Stimulated activated effector memory CD8-positive, alpha-beta T cell treated with anti-CD3 and anti-CD28 coated beads, Interleukin-12 subunit alpha, Interleukin-12 subunit beta, amount 100 ng/mL, for 72 hours (primary cell): ENCODE results near the gene RSPH1.

Experiments used
- ATAC-seq: fragments of 150-1000 bp; cut with Tn5 transposase; 2 replicates; pipeline ENCODE4 v1.10.0; 2021
- DNase-seq, 2 donors: peaks; one replicate each; pipeline ENCODE4 v3.0.0; 2021 to 2022; ENCODE audit warnings: low spot score in 2 of 2
- H3K27ac Mint-ChIP-seq: one replicate; pipeline ENCODE4 v1.8.0; 2022; ENCODE audit warnings: mild to moderate bottlenecking, mixed read lengths
- H3K36me3 Mint-ChIP-seq: one replicate; pipeline ENCODE4 v1.8.0; 2022; ENCODE audit warnings: mild to moderate bottlenecking, mixed read lengths
- H3K4me1 Mint-ChIP-seq: one replicate; pipeline ENCODE4 v1.8.0; 2022; ENCODE audit warnings: mixed read lengths
- H3K4me3 Mint-ChIP-seq: one replicate; pipeline ENCODE4 v1.8.0; 2022; ENCODE audit warnings: mild to moderate bottlenecking, mixed read lengths
- H3K9me3 Mint-ChIP-seq: one replicate; pipeline ENCODE4 v1.8.0; 2022; ENCODE audit warnings: mixed read lengths

RSPH1 gene

DNA sequence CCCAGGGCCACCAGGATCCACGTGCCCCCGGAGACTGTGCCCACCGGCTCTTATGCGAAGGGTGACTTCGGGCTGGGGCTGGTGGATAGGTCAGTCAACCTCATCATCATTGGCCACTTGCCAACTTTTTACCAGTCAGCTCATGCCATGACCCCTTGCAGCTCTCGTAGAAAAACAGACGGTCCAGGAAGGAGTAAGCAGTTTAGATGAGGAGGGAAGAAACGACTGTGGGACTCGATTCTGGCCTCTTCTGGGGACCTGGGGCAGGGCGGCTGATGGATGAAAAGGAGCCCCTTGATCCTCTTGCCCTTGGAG is 51.3 kb downstream of the RSPH1 start:
- H3K4me3 Mint-ChIP-seq = no peak overlapping the region
- peaks cover 67% of the 10 kb centered on the region for H3K36me3 Mint-ChIP-seq
- peaks cover 72% of the 10 kb centered on the region for H3K4me1 Mint-ChIP-seq
- H3K27ac Mint-ChIP-seq = peak overlapping the region; percentile 40
- DNase-seq = no peak
- ATAC-seq = no peak
- peaks cover 3% of the 10 kb centered on the region for H3K9me3 Mint-ChIP-seq

DNA sequence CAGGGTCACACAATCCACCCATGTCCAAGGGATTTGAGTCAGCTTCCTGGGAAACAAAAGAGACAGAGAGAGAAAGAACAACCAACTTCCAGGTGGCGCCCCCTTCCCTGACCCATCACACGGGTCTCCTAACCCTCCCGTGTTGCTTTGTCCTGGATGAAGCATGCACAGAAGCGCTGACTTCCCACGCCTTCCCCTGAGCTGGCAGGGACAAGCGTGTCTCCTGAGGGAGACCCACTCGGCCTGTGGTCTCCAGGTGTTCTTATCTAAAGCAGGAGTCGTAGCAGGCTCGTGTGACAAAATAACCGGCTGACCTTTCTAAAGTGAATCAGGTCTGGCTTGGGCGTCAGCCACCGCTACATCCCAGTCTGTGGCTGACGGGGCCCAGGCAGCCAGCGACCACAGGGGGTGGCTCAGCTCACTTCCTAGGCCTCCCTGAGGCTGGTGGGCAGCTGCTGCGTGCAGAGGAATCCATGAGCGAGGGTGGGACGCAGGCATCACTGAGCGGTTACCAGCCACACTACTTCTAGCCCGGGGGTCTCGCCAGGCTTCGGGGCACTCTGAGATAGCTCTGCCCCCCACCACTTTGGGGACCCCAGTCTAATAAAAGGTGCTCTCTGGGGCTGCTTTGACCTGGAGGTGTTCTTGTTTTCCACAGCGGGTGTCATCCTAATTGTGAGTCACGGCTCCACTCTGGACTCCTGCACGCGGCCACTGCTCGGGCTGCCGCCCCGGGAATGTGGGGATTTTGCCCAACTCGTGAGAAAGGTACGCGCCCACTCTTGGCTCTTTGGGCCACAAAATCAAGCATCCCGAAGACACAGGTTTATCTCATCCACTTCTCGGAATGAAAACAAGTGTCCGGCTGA is 51.9 kb downstream of the RSPH1 start:
- DNase-seq = no peak
- H3K4me1 Mint-ChIP-seq = peaks cover 72% of the 10 kb centered on the region
- H3K36me3 Mint-ChIP-seq = peaks cover 73% of the 10 kb centered on the region
- peak overlapping the region; percentile 76 for H3K27ac Mint-ChIP-seq
- H3K4me3 Mint-ChIP-seq = no peak overlapping the region
- H3K9me3 Mint-ChIP-seq = peaks cover 4% of the 10 kb centered on the region
- ATAC-seq = no peak

DNA sequence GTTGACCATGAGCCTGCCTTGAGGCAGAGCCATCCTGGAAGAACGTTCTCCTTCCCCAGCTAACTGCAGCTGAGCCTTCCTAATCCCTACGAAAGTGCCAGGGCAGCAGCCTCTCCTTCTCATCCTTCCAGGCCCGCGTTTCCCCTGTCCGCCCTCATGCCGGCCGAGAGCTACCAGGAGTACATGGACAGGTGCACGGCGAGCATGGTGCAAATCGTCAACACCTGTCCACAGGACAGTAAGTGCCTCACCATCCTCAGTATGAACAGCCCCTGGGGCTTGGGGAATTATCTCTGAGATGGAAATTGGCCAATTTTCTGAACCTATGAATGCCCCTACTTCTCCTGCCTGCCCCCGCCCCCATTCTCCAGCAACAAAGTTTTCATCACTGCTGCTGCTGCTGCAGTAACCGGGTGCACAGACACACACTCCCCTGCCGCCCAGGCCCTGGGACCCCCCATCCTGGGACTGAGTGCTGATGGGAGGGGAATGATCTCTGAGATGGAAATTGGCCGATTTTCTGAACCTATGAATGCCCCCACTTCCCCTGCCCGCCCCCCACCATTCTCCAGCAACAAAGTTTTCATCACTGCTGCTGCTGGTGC is 52.7 kb downstream of the RSPH1 start:
- Mint-ChIP-seq H3K4me3 (no peak overlapping the region), H3K27ac (peak overlapping the region; percentile 76)

DNA sequence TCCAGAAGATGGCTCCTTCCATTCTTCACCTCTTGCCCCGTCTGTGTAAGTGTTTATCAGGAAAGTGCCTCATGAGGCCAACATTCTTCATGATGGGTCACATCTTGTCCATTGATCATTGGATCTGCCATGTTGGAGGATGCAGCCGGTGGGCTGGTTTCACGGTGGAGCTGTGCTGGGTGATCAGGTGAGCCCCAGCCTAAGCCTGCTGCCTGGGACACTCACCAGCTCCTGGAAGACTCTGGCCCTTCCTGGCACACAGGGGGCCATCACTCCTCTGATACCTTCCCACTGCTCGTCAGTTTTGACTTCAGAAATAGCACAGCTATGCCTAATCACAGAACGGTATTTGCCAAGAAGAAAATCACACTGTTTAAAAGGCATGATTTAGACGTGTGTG is 54.1 kb downstream of the RSPH1 start:
- H3K4me1 Mint-ChIP-seq = peaks cover 72% of the 10 kb centered on the region
- ATAC-seq = no peak
- H3K9me3 Mint-ChIP-seq = peaks cover 4% of the 10 kb centered on the region
- H3K36me3 Mint-ChIP-seq = peaks cover 87% of the 10 kb centered on the region
- H3K27ac Mint-ChIP-seq = no peak overlapping the region
- DNase-seq = no peak
- no peak overlapping the region for H3K4me3 Mint-ChIP-seq

More for the DNA sequence above, 52.7 kb downstream of the RSPH1 start:
- peaks cover 81% of the 10 kb centered on the region for H3K36me3 Mint-ChIP-seq
- ATAC-seq = no peak
- DNase-seq = no peak
- peaks cover 4% of the 10 kb centered on the region for H3K9me3 Mint-ChIP-seq
- H3K4me1 Mint-ChIP-seq = peaks cover 72% of the 10 kb centered on the region

GRCh38 chr21:42440187-42440792 is 55.7 kb downstream of the RSPH1 start:
- Mint-ChIP-seq H3K4me1 (peaks cover 66% of the 10 kb centered on the region), H3K9me3 (peaks cover 7% of the 10 kb centered on the region), H3K36me3 (peaks cover 85% of the 10 kb centered on the region), H3K27ac (peak overlapping the region; percentile 95), H3K4me3 (peak overlapping the region; percentile 55)
- ATAC-seq = peak; percentile 86
- DNase-seq = peak; percentile 34 to 73

DNA sequence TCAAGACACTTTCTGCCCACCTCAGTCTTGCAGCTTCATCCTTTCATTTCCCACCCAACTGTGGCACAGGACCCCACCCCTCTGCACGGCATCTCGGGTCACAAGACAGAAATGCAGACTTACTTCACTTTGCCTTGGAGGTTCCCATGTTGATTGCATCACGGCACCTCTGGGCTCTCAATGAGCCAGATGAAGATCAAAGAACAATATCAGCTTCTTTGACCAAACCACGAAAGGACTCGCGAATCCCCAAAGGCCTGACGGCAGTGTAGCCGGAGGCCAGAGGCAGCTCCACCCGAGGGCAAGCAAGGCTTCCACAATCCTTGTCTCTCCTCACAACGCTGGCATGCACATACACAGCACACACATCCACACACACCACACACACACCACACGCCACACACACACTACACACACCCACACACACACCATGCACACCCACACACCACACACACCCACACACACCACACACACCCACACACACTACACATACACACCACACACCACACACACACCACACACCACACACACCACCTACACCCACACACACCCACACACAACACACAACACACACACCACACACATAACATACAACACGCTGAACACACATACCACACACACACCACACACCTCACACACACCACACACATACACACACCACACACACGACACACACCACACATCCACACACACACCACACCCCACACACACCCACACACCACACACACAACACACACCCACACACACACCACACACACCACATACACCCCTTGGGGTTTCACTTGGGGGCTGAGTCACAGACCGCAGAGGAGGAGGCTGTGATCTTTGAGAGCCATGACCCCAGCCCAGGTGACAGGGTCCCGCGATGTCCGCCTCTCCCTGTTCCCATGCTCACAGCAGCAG is 56.5 kb downstream of the RSPH1 start:
- peak; percentile 44 to 80 for DNase-seq
- Mint-ChIP-seq H3K4me3 (peak overlapping the region; percentile 55), H3K27ac (peak overlapping the region; percentile 95), H3K36me3 (peaks cover 88% of the 10 kb centered on the region), H3K4me1 (peaks cover 74% of the 10 kb centered on the region), H3K9me3 (peaks cover 8% of the 10 kb centered on the region)
- peak; percentile 86 for ATAC-seq

GRCh38 chr21:42438316-42439205 is 57.5 kb downstream of the RSPH1 start:
- ATAC-seq = no peak
- Mint-ChIP-seq H3K36me3 (peaks cover 90% of the 10 kb centered on the region), H3K27ac (peak overlapping the region; percentile 95), H3K4me3 (peak overlapping the region; percentile 7), H3K9me3 (peaks cover 8% of the 10 kb centered on the region), H3K4me1 (peaks cover 80% of the 10 kb centered on the region)
- DNase-seq = no peak

DNA sequence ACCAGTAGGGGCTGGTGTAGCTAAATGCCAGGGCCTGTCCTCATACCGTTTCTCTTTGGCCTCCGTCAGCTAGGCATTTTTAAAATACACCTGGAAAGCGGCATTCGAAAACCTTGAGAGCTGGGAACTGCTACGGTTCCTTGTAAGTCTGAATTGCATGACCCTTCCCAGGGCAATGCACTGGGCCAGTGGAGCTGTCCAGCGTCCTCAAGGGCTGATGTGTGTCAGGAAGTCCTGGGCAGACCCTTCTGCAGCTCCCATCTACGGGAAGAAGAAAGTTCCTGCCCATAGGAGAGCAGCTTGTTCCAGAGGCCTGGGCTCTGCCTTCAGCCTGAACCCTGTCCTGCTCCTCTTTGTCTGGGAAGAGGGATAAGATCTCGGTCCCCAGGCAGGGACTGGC is 58.2 kb downstream of the RSPH1 start:
- no peak for ATAC-seq

GRCh38 chr21:42436914-42437313 is 59.1 kb downstream of the RSPH1 start:
- no peak for DNase-seq
- peaks cover 90% of the 10 kb centered on the region for H3K36me3 Mint-ChIP-seq
- H3K4me1 Mint-ChIP-seq = peaks cover 82% of the 10 kb centered on the region
- H3K27ac Mint-ChIP-seq = no peak overlapping the region
- H3K4me3 Mint-ChIP-seq = no peak overlapping the region
- no peak for ATAC-seq
- H3K9me3 Mint-ChIP-seq = peaks cover 8% of the 10 kb centered on the region

More for the DNA sequence above, 58.2 kb downstream of the RSPH1 start:
- Mint-ChIP-seq H3K36me3 (peaks cover 90% of the 10 kb centered on the region), H3K4me3 (no peak overlapping the region), H3K9me3 (peaks cover 8% of the 10 kb centered on the region), H3K27ac (peak overlapping the region; percentile 95), H3K4me1 (peaks cover 85% of the 10 kb centered on the region)
- DNase-seq = no peak

- Mint-ChIP-seq H3K9me3 (peaks cover 8% of the 10 kb centered on the region), H3K36me3 (peaks cover 92% of the 10 kb centered on the region), H3K4me1 (peaks cover 74% of the 10 kb centered on the region), H3K4me3 (no peak overlapping the region), H3K27ac (no peak overlapping the region)
- DNase-seq = no peak
- no peak for ATAC-seq
Measured at GRCh38 chr21:42435833-42436232, 60.2 kb downstream of the RSPH1 start.

DNA sequence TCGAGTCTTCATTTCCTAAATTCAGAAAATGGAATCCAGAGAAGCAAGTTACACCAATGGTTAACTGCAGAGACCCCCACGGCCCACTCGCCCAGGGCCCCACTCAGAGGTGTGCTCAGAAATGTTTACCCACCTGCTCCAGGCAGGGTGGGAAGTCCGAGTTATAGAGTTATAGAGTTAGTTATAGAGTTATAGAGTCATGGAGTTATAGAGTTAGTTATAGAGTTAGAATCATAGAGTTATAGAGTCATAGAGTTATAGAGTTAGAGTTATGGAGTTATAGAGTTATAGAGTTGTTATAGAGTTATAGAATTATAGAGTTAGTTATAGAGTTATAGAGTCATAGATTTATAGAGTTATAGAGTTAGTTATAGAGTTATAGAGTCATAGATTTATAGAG is 60.6 kb downstream of the RSPH1 start:
- Mint-ChIP-seq H3K4me3 (no peak overlapping the region), H3K27ac (no peak overlapping the region), H3K4me1 (peaks cover 70% of the 10 kb centered on the region), H3K9me3 (peaks cover 8% of the 10 kb centered on the region), H3K36me3 (peaks cover 89% of the 10 kb centered on the region)
- ATAC-seq (no peak), DNase-seq (no peak)

DNA sequence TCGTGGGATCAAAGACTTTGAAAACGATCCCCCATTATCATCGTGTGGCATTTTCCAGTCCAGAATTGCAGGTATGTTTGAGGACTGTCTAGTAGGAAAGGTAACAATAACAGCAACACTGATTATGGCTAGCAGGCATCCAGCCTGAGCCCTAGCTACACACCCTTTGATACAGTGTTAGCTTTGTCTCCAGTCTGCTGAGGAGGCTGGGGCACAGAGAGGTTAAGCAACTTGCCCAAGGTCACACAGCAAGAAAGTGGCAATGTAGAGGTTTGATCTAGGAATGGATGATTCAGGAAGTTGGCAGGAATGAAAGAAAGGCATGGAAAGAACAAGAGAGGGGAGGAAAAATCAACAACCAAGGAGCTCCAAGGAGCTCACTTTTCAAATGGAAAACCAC is 61.1 kb downstream of the RSPH1 start:
- Mint-ChIP-seq H3K9me3 (peaks cover 7% of the 10 kb centered on the region), H3K4me1 (peaks cover 65% of the 10 kb centered on the region), H3K27ac (peak overlapping the region; percentile 3), H3K4me3 (no peak overlapping the region), H3K36me3 (peaks cover 84% of the 10 kb centered on the region)
- DNase-seq (no peak), ATAC-seq (no peak)

- peak; percentile 94 for ATAC-seq
- Mint-ChIP-seq H3K27ac (peak overlapping the region; percentile 3), H3K9me3 (peaks cover 3% of the 10 kb centered on the region), H3K36me3 (peaks cover 76% of the 10 kb centered on the region), H3K4me3 (no peak overlapping the region), H3K4me1 (peaks cover 56% of the 10 kb centered on the region)
- DNase-seq = no peak
Measured at GRCh38 chr21:42433946-42434551, 62.0 kb downstream of the RSPH1 start.

DNA sequence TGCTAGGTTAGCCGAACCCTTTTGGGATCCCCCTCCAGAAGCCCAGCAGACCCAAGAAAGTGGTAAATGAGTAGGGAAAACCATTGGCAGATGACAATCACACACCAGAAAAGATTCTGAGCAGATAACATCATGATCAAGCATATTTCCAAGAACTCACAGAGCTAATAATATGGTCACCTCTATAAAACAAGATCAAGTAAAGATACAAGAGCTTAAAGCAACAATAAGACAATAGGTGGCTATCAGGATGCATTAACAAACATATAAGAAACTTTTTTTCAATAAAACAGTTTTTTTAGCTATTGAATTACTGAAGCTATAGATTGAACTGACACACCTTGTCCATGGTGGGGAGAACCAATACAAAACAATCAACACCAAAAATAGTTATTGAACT is 63.3 kb downstream of the RSPH1 start:
- Mint-ChIP-seq H3K4me3 (no peak overlapping the region), H3K27ac (no peak overlapping the region), H3K9me3 (peaks cover 3% of the 10 kb centered on the region), H3K4me1 (peaks cover 43% of the 10 kb centered on the region), H3K36me3 (peaks cover 63% of the 10 kb centered on the region)
- no peak for DNase-seq
- ATAC-seq = no peak
